H1 (cell line): ENCODE results near the gene PVR. TPM values are rescaled to one million over a fixed set of nuclear protein-coding genes. Genes with fewer than 3 reads are reported as not detected.

Experiments
- CTCF ChIA-PET: fragments of 300-600 bp; sonication (Branson Sonifier 250); formaldehyde crosslinking; loops from one replicate; lab custom pipeline; 2021; ENCODE audit not compliant: partially characterized antibody; lab: Charles Lee
- POLR2A ChIA-PET: fragments of 300-600 bp; sonication (Branson Sonifier 250); formaldehyde crosslinking; loops from one replicate; lab custom pipeline; 2021; ENCODE audit warnings: inconsistent platforms; ENCODE audit not compliant: partially characterized antibody; lab: Charles Lee
- DNase-seq, 2 experiments: peaks; one replicate each; pipeline versions ENCODE4 v3.0.0 to v3.0.0-alpha.2; 2010 to 2022; ENCODE audit warnings: low spot score in 2 of 2, low read depth in 1 of 2, mixed read lengths in 1 of 2
- FAIRE-seq: peaks from 2 replicates; lab custom pipeline; 2011; peaks lifted over from hg19 to GRCh38; lab: Jason Lieb, UNC
- H2AFZ ChIP-seq: 2 replicates; pipeline ENCODE4 v1.8.1; 2012; ENCODE audit warnings: low read length, inconsistent platforms
- H2AK5ac ChIP-seq: 2 replicates; pipeline ENCODE4 v1.6.1; 2013; ENCODE audit warnings: low read depth, low read length
- H2BK120ac ChIP-seq: replicated peaks from 2 replicates; pipeline ENCODE3; 2013; ENCODE audit warnings: low read depth, low read length, inconsistent platforms
- H2BK12ac ChIP-seq: 2 replicates; pipeline ENCODE4 v1.6.1; 2013; ENCODE audit warnings: low read depth, low read length
- H2BK15ac ChIP-seq: 2 replicates; pipeline ENCODE4 v1.6.1; 2013; ENCODE audit warnings: low read length
- H2BK20ac ChIP-seq: 2 replicates; pipeline ENCODE4 v1.6.1; 2013; ENCODE audit warnings: low read length
- H2BK5ac ChIP-seq: 2 replicates; pipeline ENCODE4 v1.6.1; 2013; ENCODE audit warnings: low read depth, low read length
- H3K14ac ChIP-seq: 2 replicates; pipeline ENCODE4 v1.6.1; 2013; ENCODE audit warnings: inconsistent platforms; ENCODE audit not compliant: insufficient read length
- H3K18ac ChIP-seq: 2 replicates; pipeline ENCODE4 v1.6.1; 2013; ENCODE audit warnings: low read length; ENCODE audit errors: extremely low read depth
- H3K23ac ChIP-seq: 2 replicates; pipeline ENCODE4 v1.6.1; 2013; ENCODE audit warnings: inconsistent platforms; ENCODE audit not compliant: insufficient read length
- H3K23me2 ChIP-seq: 2 replicates; pipeline ENCODE4 v1.6.1; 2013; ENCODE audit warnings: low read depth, low read length
- H3K27ac ChIP-seq: 2 replicates; pipeline ENCODE4 v1.6.1; 2011; ENCODE audit warnings: low read depth, low read length, inconsistent platforms
- H3K27me3 ChIP-seq, 4 experiments: replicated peaks in 1 of 4; 1 replicate in 1 of 4; 2 replicates in 3 of 4; pipeline versions ENCODE4 v1.6.1 to v1.8.1; 2011 to 2013; ENCODE audit warnings: low read length in 3 of 4, mild to moderate bottlenecking in 3 of 4, inconsistent platforms in 2 of 4, mixed read lengths in 2 of 4, moderate library complexity in 1 of 4; ENCODE audit not compliant: control insufficient read depth in 3 of 4, insufficient read depth in 3 of 4; ENCODE audit errors: extremely low read depth in 1 of 4
- H3K36me3 ChIP-seq, 4 experiments: 2 replicates each; pipeline versions ENCODE4 v1.6.1 to v1.8.1; 2011 to 2013; ENCODE audit warnings: mild to moderate bottlenecking in 4 of 4, low read length in 3 of 4, moderate library complexity in 2 of 4, control low read depth in 1 of 4, inconsistent platforms in 1 of 4; ENCODE audit not compliant: insufficient read depth in 4 of 4, control insufficient read depth in 2 of 4
- H3K4ac ChIP-seq: replicated peaks from 2 replicates; pipeline ENCODE3; 2013; ENCODE audit warnings: low read length, low read depth, mixed read lengths, inconsistent platforms; ENCODE audit not compliant: insufficient read length
- H3K4me1 ChIP-seq, 4 experiments: replicated peaks in 1 of 4; 1 replicate in 1 of 4; 2 replicates in 3 of 4; pipeline versions ENCODE4 v1.6.1 to v1.8.1; 2011 to 2013; ENCODE audit warnings: low read length in 3 of 4, inconsistent platforms in 2 of 4, mixed read lengths in 1 of 4; ENCODE audit not compliant: insufficient read depth in 4 of 4, control insufficient read depth in 3 of 4
- H3K4me2 ChIP-seq, 2 experiments: 2 replicates each; pipeline versions ENCODE4 v1.6.1 to v1.8.1; 2011 to 2013; ENCODE audit warnings: low read depth in 2 of 2, low read length in 2 of 2, control low read depth in 1 of 2, inconsistent platforms in 1 of 2, mild to moderate bottlenecking in 1 of 2; ENCODE audit not compliant: insufficient read depth in 1 of 2
- H3K4me3 ChIP-seq, 4 experiments: fragments of 200-600, 300-600 bp in 1 of 4; sonication (generic), shearing (Covaris generic), sonication (Bioruptor Twin) in 1 of 4; 2 replicates each; pipeline versions ENCODE4 v1.5.1 to v1.8.1; 2011 to 2016; ENCODE audit warnings: low read length in 4 of 4, low read depth in 3 of 4, control low read depth in 2 of 4, inconsistent platforms in 2 of 4, mild to moderate bottlenecking in 2 of 4, mixed read lengths in 1 of 4, moderate library complexity in 1 of 4; ENCODE audit not compliant: insufficient read depth in 2 of 4; ENCODE audit errors: extremely low read depth in 1 of 4
- H3K56ac ChIP-seq: replicated peaks from 2 replicates; pipeline ENCODE3; 2013; ENCODE audit warnings: low read depth, mild to moderate bottlenecking, mixed read lengths, low read length, inconsistent platforms; ENCODE audit not compliant: insufficient read length
- H3K79me1 ChIP-seq: 2 replicates; pipeline ENCODE4 v1.6.1; 2013; ENCODE audit warnings: low read depth, low read length, control low read depth
- H3K79me2 ChIP-seq, 2 experiments: 2 replicates each; pipeline versions ENCODE4 v1.6.1 to v1.8.1; 2012 to 2013; ENCODE audit warnings: low read length in 2 of 2, mild to moderate bottlenecking in 2 of 2, inconsistent platforms in 1 of 2; ENCODE audit not compliant: insufficient read depth in 2 of 2, control insufficient read depth in 1 of 2
- H3K9ac ChIP-seq, 4 experiments: replicated peaks in 1 of 4; 1 replicate in 1 of 4; 2 replicates in 3 of 4; pipeline versions ENCODE4 v1.6.1 to v1.8.1; 2011 to 2013; ENCODE audit warnings: low read depth in 3 of 4, low read length in 3 of 4, control low read depth in 2 of 4, mild to moderate bottlenecking in 2 of 4, moderate library complexity in 2 of 4, inconsistent platforms in 1 of 4; ENCODE audit errors: extremely low read depth in 1 of 4
- H3K9me3 ChIP-seq, 2 experiments: 2 replicates each; pipeline versions ENCODE4 v1.6.1 to v1.8.1; 2012 to 2013; ENCODE audit warnings: mild to moderate bottlenecking in 2 of 2, moderate library complexity in 2 of 2, control low read depth in 1 of 2, inconsistent platforms in 1 of 2, low read depth in 1 of 2, low read length in 1 of 2, mixed read lengths in 1 of 2; ENCODE audit not compliant: insufficient read depth in 2 of 2
- H4K20me1 ChIP-seq, 2 experiments: replicated peaks in 1 of 2; 2 replicates each; pipeline versions ENCODE3 to v1.8.1; 2011 to 2013; ENCODE audit warnings: inconsistent platforms in 2 of 2, low read length in 2 of 2, mild to moderate bottlenecking in 1 of 2; ENCODE audit not compliant: insufficient read depth in 2 of 2, control insufficient read depth in 1 of 2
- H4K5ac ChIP-seq: 2 replicates; pipeline ENCODE4 v1.6.1; 2013; ENCODE audit warnings: low read length, low read depth, mixed read lengths, inconsistent platforms; ENCODE audit not compliant: insufficient read length
- H4K8ac ChIP-seq: 2 replicates; pipeline ENCODE4 v1.8.0; 2013; ENCODE audit warnings: mild to moderate bottlenecking, moderate library complexity, low read length, inconsistent platforms; ENCODE audit not compliant: insufficient read depth; ENCODE audit errors: extremely low read depth
- H4K91ac ChIP-seq: replicated peaks from 2 replicates; pipeline ENCODE3; 2013; ENCODE audit warnings: low read length, mixed read lengths, inconsistent platforms; ENCODE audit not compliant: insufficient read length
- CBX5 ChIP-seq: fragments of 300-800, 300-1000 bp; sonication (generic); IDR thresholded peaks from 2 replicates; pipeline ENCODE4 v1.7.1; 2016; ENCODE audit warnings: antibody characterized with exemption, low read length, low read depth
- CHD1 ChIP-seq: IDR thresholded peaks from 2 replicates; pipeline ENCODE4 v1.6.1; 2012; ENCODE audit warnings: low read depth, low read length, improper control_type of control experiment
- CREB1 ChIP-seq: IDR thresholded peaks from 2 replicates; pipeline ENCODE4 v1.6.1; 2012; ENCODE audit warnings: inconsistent platforms
- KDM4A ChIP-seq: IDR thresholded peaks from one replicate; pipeline ENCODE4 v1.7.1; 2012; ENCODE audit warnings: low read depth, mild to moderate bottlenecking, moderate library complexity, low read length, inconsistent platforms; ENCODE audit not compliant: severe bottlenecking
- POLR2A ChIP-seq, 2 experiments: IDR thresholded peaks; 1 replicate in 1 of 2; 2 replicates in 1 of 2; pipeline ENCODE4 v1.6.1; 2011; ENCODE audit warnings: low read depth in 2 of 2, low read length in 2 of 2, mild to moderate bottlenecking in 2 of 2; ENCODE audit errors: control extremely low read depth in 1 of 2
- WGBS, 2 experiments: shearing (Covaris generic) in 1 of 2; methylation state at CpG; one replicate each; pipeline versions ENCODE4 v1.1.6 to v1.1.7; 2013 to 2015; ENCODE audit warnings: low lambda C conversion rate in 2 of 2, mixed read lengths in 2 of 2, inconsistent platforms in 1 of 2, low coverage in 1 of 2, missing lambda C conversion rate in 1 of 2; ENCODE audit not compliant: insufficient replicate concordance in 2 of 2, insufficient coverage in 1 of 2, insufficient read length in 1 of 2; ENCODE audit errors: extremely low coverage in 1 of 2, missing lambda C conversion rate in 1 of 2; 5-methylcytosine and 5-hydroxymethylcytosine counted together
- polyA plus RNA-seq, 7 experiments: library from polyadenylated mRNA; depleted of rRNA in 3 of 7; stranded (reverse) in 5 of 7; unstranded in 2 of 7; fragments of >200 nt in 5 of 7; fragments of 200-250 nt in 2 of 7; gene quantifications; 1 replicate in 5 of 7; 2 replicates in 1 of 7; 4 replicates in 1 of 7; pipeline versions ENCODE4 v1.2.1 to v1.2.3, GENCODE V29; 2011 to 2013; ENCODE audit warnings: missing spikeins in 2 of 7, mixed read lengths in 2 of 7
- total RNA-seq: library from RNA; stranded (reverse); fragmentation: NEBNext Ultra II Directional; extraction: Animal tissue kit (Norgen Biotek cat#: 25700); gene quantifications from 2 replicates; pipeline ENCODE4 v1.2.1, GENCODE V29; 2021

Gene PVR
- total and polyA plus RNA-seq, 2 of the 8 experiments (the other 6 are each of a cell fraction or from before 2014, with no cell fraction given), result 13.3 to 14.8 TPM

DNA sequence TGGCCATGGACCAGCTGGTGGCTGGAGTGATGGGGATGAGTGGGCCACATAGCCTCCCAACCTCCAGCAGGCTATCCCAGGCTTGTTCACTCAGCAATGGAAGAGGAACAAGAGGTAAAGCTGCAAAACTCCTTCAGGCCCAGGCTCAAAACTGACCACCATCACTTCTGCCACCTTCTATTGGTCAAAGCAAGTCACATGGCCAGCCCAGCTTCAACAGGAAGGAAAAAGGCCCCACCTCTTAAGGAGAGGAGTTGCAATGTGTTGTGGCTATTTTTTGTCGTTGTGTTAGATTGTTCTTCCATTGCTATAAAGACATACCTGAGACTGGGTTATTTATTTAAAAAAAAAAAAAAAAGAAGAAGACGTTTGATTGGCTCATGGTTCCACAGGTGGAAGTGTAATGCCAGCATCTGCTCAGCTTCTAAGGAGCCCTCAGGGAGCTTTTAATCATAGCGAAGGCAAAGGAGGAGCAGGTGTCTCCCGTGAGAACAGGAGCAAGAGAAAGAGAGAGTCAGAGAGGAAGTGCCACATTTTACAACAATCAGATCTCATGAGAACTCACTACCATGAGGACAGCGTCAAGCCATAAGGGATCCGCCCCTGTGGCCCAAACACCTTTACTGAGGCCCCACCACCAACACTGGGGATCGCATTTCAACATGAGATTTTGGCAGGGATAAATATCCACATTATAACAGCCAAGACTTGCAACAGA is 24.9 kb upstream of the PVR start:
- DNase-seq, result no peak
- H2BK20ac ChIP-seq, result no peak overlapping the region
- FAIRE-seq, result no peak

More for the DNA sequence above, 24.9 kb upstream of the PVR start:
- POLR2A ChIA-PET, result interaction anchor here (0.9 kb wide), 1 partner anchor 39 kb away, joined by 3 read pairs; no protein-coding TSS in a partner anchor
- Histone ChIP-seq H3K14ac (no peak overlapping the region), H2BK5ac (no peak overlapping the region), H3K4ac (no peak overlapping the region), H3K4me1 (no peaks in the 10 kb centered on the region), H3K23me2 (no peaks in the 10 kb centered on the region), H3K4me2 (no peak overlapping the region), H3K18ac (no peak overlapping the region), H2AK5ac (no peak overlapping the region), H2AFZ (no peak overlapping the region), H3K4me3 (no peak overlapping the region), H3K36me3 (no peaks in the 10 kb centered on the region), H2BK12ac (no peak overlapping the region), H3K27me3 (no peaks in the 10 kb centered on the region), H4K8ac (no peak overlapping the region), H3K79me2 (no peaks in the 10 kb centered on the region), H3K23ac (no peak overlapping the region), H3K9ac (no peak overlapping the region), H4K5ac (no peak overlapping the region), H3K27ac (no peak overlapping the region), H2BK120ac (no peak overlapping the region), H4K91ac (no peak overlapping the region), H3K79me1 (no peaks in the 10 kb centered on the region), H3K56ac (no peak overlapping the region), H2BK15ac (no peak overlapping the region), H3K9me3 (no peaks in the 10 kb centered on the region), H4K20me1 (no peaks in the 10 kb centered on the region)
- CTCF ChIA-PET, result interaction anchor here (0.9 to 2.6 kb wide), 6 partner anchors 8 to 48 kb away, joined by 3 to 13 read pairs (median 3); no protein-coding TSS in a partner anchor
- TF ChIP-seq CHD1, result no peak
- no peak for TF ChIP-seq POLR2A (IDR thresholded peaks at IDR 0.05; ENCODE audit: control extremely low read depth in 1 of 2, low read depth in 2 of 2, low read length in 2 of 2)
- no peak for TF ChIP-seq CREB1
- no peak for TF ChIP-seq CBX5
- TF ChIP-seq KDM4A, result no peak
- 85% methylated on average over 6 of the region's 7 CpGs; no CpG with 5 or more reads in 1 of the 2 experiments for WGBS, 2 experiments
